CD4-positive, alpha-beta T cell treated with Interleukin-6 for 4 hours (primary cell): Measurements from ENCODE around the gene PPM1K.
A peak's percentile ranks its signal among the peaks of the same experiment; 100 is the strongest.

Source experiments
- DNase-seq: peaks from one replicate; pipeline ENCODE4 v3.0.0-alpha.2; 2020; ENCODE audit warnings: mixed read lengths

PPM1K gene

GRCh38 chr4:88216395-88216794 lies 68.0 kb downstream of the PPM1K start:
- no peak for DNase-seq

DNA sequence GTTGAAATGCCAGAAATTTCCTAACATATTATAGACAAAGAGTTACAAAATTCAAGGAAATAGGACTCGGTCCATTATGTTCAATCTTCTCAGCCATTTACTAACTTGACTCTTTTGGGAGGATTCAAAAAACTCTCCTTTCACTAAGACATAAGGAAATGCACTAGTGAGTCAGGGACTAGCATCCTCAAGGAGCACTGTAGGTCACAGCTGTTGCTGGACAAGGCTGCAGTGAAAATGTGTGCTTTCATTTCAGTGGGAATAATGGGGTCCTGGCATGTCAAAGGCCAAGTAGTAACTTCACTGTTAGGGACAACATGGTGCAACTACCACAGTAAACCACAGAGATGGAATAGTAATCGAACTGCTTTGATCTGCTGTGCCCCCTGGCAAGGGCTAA lies 69.0 kb downstream of the PPM1K start:
- no peak for DNase-seq

DNA sequence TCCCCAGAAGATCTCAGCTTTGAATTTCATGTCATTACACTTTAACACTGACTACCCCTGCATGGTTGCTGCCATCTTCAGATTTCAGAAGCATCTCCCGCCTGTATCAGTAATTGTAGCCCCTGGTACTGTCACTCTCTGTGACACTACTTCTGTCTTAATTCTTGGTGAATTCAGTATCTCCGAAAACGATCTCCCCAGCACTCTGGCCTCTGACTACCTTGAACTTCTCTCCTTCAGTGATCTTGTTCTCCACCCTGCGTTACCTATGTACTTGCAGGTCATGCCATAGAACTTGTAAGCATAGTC lies 72.2 kb downstream of the PPM1K start:
- no peak for DNase-seq

- DNase-seq = peak; percentile 55
These were observed 72.7 kb downstream of the PPM1K start for GRCh38 chr4:88211473-88212252.

DNA sequence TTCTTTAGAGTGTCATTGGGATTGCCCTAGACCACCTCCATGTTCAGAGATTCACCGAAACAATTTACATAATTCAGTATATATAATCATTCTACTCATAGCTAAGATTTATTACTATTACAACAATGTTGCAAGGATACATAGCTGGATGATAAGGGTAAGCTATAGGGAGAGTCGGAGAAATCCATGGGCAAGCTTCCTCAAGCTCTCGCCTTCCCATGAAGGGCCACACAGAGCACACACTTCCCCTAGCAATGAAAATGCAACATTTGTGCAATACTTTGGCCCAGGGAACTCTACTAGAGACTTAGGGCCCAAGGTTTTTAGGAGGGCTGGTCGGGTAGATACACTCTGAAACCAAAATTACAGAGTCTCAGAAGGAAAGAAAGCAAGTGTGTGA lies 76.2 kb downstream of the PPM1K start:
- no peak for DNase-seq
